GM12874 (cell line): ENCODE data around the gene TSPAN31.

Experiments used
- CTCF ChIP-seq: IDR thresholded peaks from 2 replicates; pipeline ENCODE4 v1.5.1; 2011; ENCODE audit warnings: low read depth, mild to moderate bottlenecking, control low read depth, low read length, moderate library complexity; ENCODE audit not compliant: insufficient read depth

TSPAN31 gene

DNA sequence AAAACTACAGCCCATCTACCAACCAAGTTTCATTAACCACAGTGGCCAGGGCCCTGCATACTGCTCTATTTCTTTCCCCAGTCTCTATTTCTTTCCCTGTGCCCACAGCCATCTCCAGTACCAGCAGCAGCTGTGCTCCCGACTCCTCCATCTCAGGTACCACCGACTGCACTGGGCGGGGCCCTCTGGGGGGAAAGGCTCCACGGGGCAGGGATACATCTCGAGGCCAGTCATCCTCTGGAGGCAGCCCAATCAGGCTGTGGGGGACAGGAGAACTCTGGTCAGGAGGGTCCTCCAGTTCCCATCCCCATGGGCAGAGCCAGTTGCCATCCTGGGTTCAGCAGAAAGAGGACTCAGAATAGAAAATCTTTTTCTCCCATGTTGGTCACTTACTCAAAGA is 4.2 kb downstream of the TSPAN31 start:
- TF ChIP-seq CTCF, result no peak

- no peak for TF ChIP-seq CTCF
These were observed 6.0 kb downstream of the TSPAN31 start for GRCh38 chr12:57750561-57751431.

GRCh38 chr12:57751432-57751787 is 6.6 kb downstream of the TSPAN31 start:
- TF ChIP-seq CTCF, result no peak

DNA sequence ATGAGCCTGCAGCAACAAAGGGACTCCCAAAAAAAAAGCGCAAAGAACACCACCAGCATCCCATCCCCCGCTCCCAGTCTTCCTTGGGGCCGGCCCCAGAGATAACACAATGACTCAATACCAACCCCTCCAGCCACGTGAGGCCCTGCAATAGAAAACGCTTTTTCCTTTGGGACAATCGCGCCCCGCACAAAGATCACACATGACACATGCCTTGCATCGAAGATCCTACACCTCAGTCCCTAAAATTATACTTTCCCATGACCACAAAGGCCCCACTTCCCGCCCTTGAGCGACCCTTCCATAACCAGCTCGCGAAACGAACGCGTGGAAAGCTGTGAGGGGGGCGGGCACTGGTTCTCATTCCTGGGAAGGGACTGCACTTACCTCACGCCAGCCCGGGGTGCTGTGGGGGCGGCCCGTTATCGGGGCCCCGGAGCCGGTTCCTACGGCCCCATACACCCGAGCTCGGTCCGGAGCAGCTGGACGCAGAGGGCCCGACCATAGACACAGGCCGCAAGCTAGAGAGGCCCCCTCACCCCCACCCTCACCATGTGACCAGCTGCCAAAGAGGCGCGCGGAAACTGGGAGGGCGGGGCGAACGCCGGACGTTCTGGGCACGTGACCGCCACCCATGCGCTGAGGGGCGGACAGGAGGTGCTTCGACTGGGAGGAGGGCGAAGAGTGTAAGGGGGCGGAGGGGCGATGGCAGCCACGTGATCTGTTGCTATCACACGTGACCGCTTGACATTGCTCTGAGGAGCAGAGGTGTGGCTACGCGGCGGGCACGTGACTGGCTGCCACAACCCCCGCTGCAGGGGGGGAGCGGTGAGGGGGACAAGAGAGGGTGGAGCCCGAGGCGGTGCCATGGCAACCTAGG is 7.2 kb downstream of the TSPAN31 start, which contains the start of gene CDK4:
TSS of gene CDK4 (minus strand) at position 523 of the 880 bp plus-strand sequence. CDS start 593 bp downstream, outside the sequence.
- TF ChIP-seq CTCF, result no peak

GRCh38 chr12:57752668-57753000 is 7.8 kb downstream of the TSPAN31 start:
- no peak for TF ChIP-seq CTCF

- no peak for TF ChIP-seq CTCF
These were observed 9.0 kb downstream of the TSPAN31 start for GRCh38 chr12:57753756-57754337.
